ENCODE data around the gene SVOPL. TPM values are rescaled to one million over a fixed set of nuclear protein-coding genes. Genes with fewer than 3 reads are reported as not detected.

SVOPL gene
- total and polyA plus RNA-seq, 2 donors (not counting 3 experiments of a cell fraction or from before 2014, with no cell fraction given) = not detected

DNA sequence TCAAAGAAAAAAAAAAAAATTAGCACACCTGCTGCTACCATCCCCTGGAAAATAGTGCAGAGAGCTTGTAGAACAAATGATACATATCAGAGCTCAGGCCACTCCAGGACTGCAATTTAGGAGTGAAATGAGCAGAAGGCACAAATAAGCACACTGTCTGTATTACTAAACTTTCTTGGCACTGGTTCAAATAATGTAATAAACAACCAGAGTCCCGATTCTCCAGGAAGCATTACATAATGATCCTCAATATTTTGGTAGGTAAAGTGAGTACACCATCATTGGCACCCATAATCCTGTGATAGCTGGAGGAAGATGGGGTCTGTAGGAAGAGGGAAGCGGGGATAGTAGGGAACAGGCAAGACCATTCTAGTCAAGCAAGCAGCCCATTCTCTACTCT, 74.3 kb downstream of the SVOPL start:
- BruUV-seq (replicated peaks) = no TSS peak
- FAIRE-seq (no peak), DNase-seq (ENCODE audit: low read depth, low spot score) (no peak)
- H3K4me2 ChIP-seq (ENCODE audit: insufficient read depth, low read length) = no peak overlapping the region
- no peaks in the 10 kb centered on the region for H3K79me2 ChIP-seq (ENCODE audit: control insufficient read depth, insufficient read depth, low read length)
- no peak overlapping the region for H3K9ac ChIP-seq (replicated peaks; ENCODE audit: extremely low read depth, insufficient read depth, low read length)
- H3K27me3 ChIP-seq (ENCODE audit: control insufficient read depth in 2 of 2, insufficient read depth in 2 of 2, low read length in 2 of 2) = no peaks in the 10 kb centered on the region
- intact Hi-C loops (cut with micrococcal nuclease) = no loop called here
- H3K4me1 ChIP-seq (ENCODE audit: control insufficient read depth, extremely low read depth, insufficient read depth, low read length) = no peaks in the 10 kb centered on the region
- dilution Hi-C loops (cut with MboI; ENCODE audit: extremely low pct_ligation_motif_present, low sequenced_read_pairs) = no loop called here
- TF ChIP-seq MYC (IDR thresholded peaks at IDR 0.05; ENCODE audit: low read depth, low read length) = no peak
- TF ChIP-seq JUN (IDR thresholded peaks at IDR 0.05; ENCODE audit: borderline replicate concordance, insufficient read depth, insufficient read length, low read depth) = no peak
- TF ChIP-seq, protein P1, sequence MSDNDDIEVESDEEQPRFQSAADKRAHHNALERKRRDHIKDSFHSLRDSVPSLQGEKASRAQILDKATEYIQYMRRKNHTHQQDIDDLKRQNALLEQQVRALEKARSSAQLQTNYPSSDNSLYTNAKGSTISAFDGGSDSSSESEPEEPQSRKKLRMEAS (IDR thresholded peaks at IDR 0.05; ENCODE audit: insufficient read depth, insufficient read length) = no peak
- TF ChIP-seq POLR2AphosphoS5 (IDR thresholded peaks at IDR 0.05; ENCODE audit: insufficient read depth, low read depth, low read length) = no peak
- no peak for TF ChIP-seq EZH2 (IDR thresholded peaks at IDR 0.05; ENCODE audit: borderline replicate concordance, low read depth, low read length, severe bottlenecking)
- TF ChIP-seq POLR2A (IDR thresholded peaks at IDR 0.05; ENCODE audit: low read depth, low read length) = no peak
- H3K27ac ChIP-seq (ENCODE audit: insufficient read depth, low read depth, low read length) = no peak overlapping the region
- ChIA-PET CTCF (no interaction called here), POLR2A (no interaction called here)
- no peaks in the 10 kb centered on the region for H3K9me3 ChIP-seq (replicated peaks; ENCODE audit: control insufficient read depth, insufficient read depth, low read length)
- no peaks in the 10 kb centered on the region for H4K20me1 ChIP-seq (replicated peaks; ENCODE audit: control insufficient read depth, extremely low read depth, insufficient read depth, low read length)
- H3K36me3 ChIP-seq (ENCODE audit: control insufficient read depth in 2 of 2, extremely low read depth in 1 of 2, insufficient read depth in 2 of 2, low read length in 2 of 2) = no peaks in the 10 kb centered on the region
- no peak overlapping the region for H3K4me3 ChIP-seq (replicated peaks in 1 of 3; ENCODE audit: insufficient read depth in 1 of 3, low read depth in 1 of 3, low read length in 3 of 3)
- no peaks in the 10 kb centered on the region for H3K9me1 ChIP-seq (replicated peaks; ENCODE audit: control insufficient read depth, extremely low read depth, insufficient read depth, low read length)
- H2AFZ ChIP-seq (ENCODE audit: low read depth, low read length) = no peak overlapping the region

GRCh38 chr7:138625849-138626230, 75.3 kb downstream of the SVOPL start:
- Histone ChIP-seq H3K36me3 (ENCODE audit: control insufficient read depth in 2 of 2, extremely low read depth in 1 of 2, insufficient read depth in 2 of 2, low read length in 2 of 2) (no peaks in the 10 kb centered on the region), H2AFZ (ENCODE audit: low read depth, low read length) (no peak overlapping the region), H3K9me3 (replicated peaks; ENCODE audit: control insufficient read depth, insufficient read depth, low read length) (no peaks in the 10 kb centered on the region), H3K4me2 (ENCODE audit: insufficient read depth, low read length) (no peak overlapping the region), H3K79me2 (ENCODE audit: control insufficient read depth, insufficient read depth, low read length) (no peaks in the 10 kb centered on the region), H3K27me3 (ENCODE audit: control insufficient read depth in 2 of 2, insufficient read depth in 2 of 2, low read length in 2 of 2) (no peaks in the 10 kb centered on the region), H3K27ac (ENCODE audit: insufficient read depth, low read depth, low read length) (no peak overlapping the region), H3K9me1 (replicated peaks; ENCODE audit: control insufficient read depth, extremely low read depth, insufficient read depth, low read length) (no peaks in the 10 kb centered on the region), H4K20me1 (replicated peaks; ENCODE audit: control insufficient read depth, extremely low read depth, insufficient read depth, low read length) (no peaks in the 10 kb centered on the region), H3K9ac (replicated peaks; ENCODE audit: extremely low read depth, insufficient read depth, low read length) (no peak overlapping the region), H3K4me1 (ENCODE audit: control insufficient read depth, extremely low read depth, insufficient read depth, low read length) (no peaks in the 10 kb centered on the region), H3K4me3 (replicated peaks in 1 of 3; ENCODE audit: insufficient read depth in 1 of 3, low read depth in 1 of 3, low read length in 3 of 3) (no peak overlapping the region)
- ChIA-PET POLR2A (no interaction called here), CTCF (interaction anchor here (0.6 kb wide), 1 partner anchor 116 kb away, joined by 3 read pairs; no protein-coding TSS in a partner anchor)
- FAIRE-seq (no peak), DNase-seq (ENCODE audit: low read depth, low spot score) (no peak)
- no peak for TF ChIP-seq POLR2A (IDR thresholded peaks at IDR 0.05; ENCODE audit: low read depth, low read length)
- TF ChIP-seq MYC (IDR thresholded peaks at IDR 0.05; ENCODE audit: low read depth, low read length) = no peak
- no peak for TF ChIP-seq EZH2 (IDR thresholded peaks at IDR 0.05; ENCODE audit: borderline replicate concordance, low read depth, low read length, severe bottlenecking)
- TF ChIP-seq, protein P1 (IDR thresholded peaks at IDR 0.05; ENCODE audit: insufficient read depth, insufficient read length) = no peak
- TF ChIP-seq POLR2AphosphoS5 (IDR thresholded peaks at IDR 0.05; ENCODE audit: insufficient read depth, low read depth, low read length) = no peak
- TF ChIP-seq JUN (IDR thresholded peaks at IDR 0.05; ENCODE audit: borderline replicate concordance, insufficient read depth, insufficient read length, low read depth) = no peak
- no peak for TF ChIP-seq GATA2 (IDR thresholded peaks at IDR 0.05; ENCODE audit: insufficient read depth, insufficient read length, low read depth, low read length)
- no peak for TF ChIP-seq FOS (IDR thresholded peaks at IDR 0.05; ENCODE audit: borderline replicate concordance, insufficient read depth, low read length)
- TF ChIP-seq, protein P2, sequence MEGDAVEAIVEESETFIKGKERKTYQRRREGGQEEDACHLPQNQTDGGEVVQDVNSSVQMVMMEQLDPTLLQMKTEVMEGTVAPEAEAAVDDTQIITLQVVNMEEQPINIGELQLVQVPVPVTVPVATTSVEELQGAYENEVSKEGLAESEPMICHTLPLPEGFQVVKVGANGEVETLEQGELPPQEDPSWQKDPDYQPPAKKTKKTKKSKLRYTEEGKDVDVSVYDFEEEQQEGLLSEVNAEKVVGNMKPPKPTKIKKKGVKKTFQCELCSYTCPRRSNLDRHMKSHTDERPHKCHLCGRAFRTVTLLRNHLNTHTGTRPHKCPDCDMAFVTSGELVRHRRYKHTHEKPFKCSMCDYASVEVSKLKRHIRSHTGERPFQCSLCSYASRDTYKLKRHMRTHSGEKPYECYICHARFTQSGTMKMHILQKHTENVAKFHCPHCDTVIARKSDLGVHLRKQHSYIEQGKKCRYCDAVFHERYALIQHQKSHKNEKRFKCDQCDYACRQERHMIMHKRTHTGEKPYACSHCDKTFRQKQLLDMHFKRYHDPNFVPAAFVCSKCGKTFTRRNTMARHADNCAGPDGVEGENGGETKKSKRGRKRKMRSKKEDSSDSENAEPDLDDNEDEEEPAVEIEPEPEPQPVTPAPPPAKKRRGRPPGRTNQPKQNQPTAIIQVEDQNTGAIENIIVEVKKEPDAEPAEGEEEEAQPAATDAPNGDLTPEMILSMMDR (IDR thresholded peaks at IDR 0.05; ENCODE audit: extremely low read depth in 1 of 2, insufficient read depth in 1 of 2, low read depth in 1 of 2, low read length in 2 of 2) = no peak
- dilution Hi-C loops (cut with MboI; ENCODE audit: extremely low pct_ligation_motif_present, low sequenced_read_pairs) (no loop called here), intact Hi-C loops (cut with micrococcal nuclease) (no loop called here)
- no TSS peak for BruUV-seq (replicated peaks)
